Measurements from ENCODE around the gene PKMYT1.

DNA sequence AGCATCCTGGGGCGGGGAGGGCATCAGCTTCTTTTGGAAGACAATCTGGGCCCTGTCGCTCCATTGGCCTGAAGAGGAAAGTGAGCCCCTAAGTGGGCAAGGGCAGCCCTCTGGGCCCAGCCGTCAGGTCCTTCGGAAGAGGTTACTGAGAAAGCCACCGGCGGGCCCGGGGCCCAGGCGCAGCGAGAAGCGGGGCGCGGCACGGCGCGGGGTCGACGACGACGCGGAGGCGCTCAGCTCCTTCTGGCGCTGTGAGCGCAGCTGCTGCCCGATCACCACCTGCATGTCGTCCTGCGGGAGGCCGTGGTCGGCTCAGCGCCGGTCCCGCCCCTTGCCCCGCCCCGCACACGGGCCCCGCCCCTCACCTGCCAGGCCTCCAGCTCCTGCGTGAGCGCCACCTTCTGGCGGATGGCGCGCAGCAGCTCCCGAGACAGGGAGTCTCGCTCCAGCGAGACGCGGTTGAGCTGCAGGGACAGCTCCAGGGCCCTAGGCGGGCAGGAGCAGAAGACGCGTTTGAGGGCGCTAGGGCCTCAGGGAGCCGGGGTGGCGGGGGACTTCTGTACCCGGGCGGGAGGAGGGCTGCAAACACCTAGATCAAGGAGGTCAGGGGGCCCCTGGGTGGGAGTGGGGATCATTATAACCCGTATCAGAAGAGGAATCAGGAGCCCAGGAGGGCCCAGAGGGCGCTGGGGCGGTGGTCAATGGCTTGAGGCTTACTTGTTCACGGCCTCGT is 47.9 kb upstream of the PKMYT1 start:
- TF ChIP-seq, protein P1, sequence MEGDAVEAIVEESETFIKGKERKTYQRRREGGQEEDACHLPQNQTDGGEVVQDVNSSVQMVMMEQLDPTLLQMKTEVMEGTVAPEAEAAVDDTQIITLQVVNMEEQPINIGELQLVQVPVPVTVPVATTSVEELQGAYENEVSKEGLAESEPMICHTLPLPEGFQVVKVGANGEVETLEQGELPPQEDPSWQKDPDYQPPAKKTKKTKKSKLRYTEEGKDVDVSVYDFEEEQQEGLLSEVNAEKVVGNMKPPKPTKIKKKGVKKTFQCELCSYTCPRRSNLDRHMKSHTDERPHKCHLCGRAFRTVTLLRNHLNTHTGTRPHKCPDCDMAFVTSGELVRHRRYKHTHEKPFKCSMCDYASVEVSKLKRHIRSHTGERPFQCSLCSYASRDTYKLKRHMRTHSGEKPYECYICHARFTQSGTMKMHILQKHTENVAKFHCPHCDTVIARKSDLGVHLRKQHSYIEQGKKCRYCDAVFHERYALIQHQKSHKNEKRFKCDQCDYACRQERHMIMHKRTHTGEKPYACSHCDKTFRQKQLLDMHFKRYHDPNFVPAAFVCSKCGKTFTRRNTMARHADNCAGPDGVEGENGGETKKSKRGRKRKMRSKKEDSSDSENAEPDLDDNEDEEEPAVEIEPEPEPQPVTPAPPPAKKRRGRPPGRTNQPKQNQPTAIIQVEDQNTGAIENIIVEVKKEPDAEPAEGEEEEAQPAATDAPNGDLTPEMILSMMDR (IDR thresholded peaks at IDR 0.05; ENCODE audit: low read depth, low read length, poor library complexity, severe bottlenecking) = peak; percentile 75
- TF ChIP-seq EZH2phosphoT487 (IDR thresholded peaks at IDR 0.05; ENCODE audit: borderline replicate concordance, low read length) = no peak

Data from DOHH2 (cell line).